Lower lobe of right lung (tissue), 2 donors: Measurements from ENCODE around the gene MAPK9. TPM values are rescaled to one million over a fixed set of nuclear protein-coding genes. Genes with fewer than 3 reads are reported as not detected.
"Not testable (repeated sequence)": the region's sequence is repeated elsewhere in the genome, so short reads cannot be mapped to it uniquely, and the experiment has no call there.

Experiments
- ATAC-seq, 2 donors: fragments of 200-7000 bp; cut with Tn5 transposase; one replicate each; pipeline ENCODE4 v1.9.1; 2020 to 2022; ENCODE audit warnings: mild to moderate bottlenecking in 2 of 2, moderate library complexity in 2 of 2
- DNase-seq: peaks from one replicate; pipeline ENCODE4 v3.0.0-alpha.2; 2020
- H3K27ac ChIP-seq: fragments of 200-600 bp; one replicate; pipeline ENCODE4 v1.8.0; 2022
- H3K27me3 ChIP-seq: fragments of 200-600 bp; one replicate; pipeline ENCODE4 v1.8.0; 2022; ENCODE audit warnings: low read depth
- H3K36me3 ChIP-seq: fragments of 200-600 bp; one replicate; pipeline ENCODE4 v1.8.0; 2022; ENCODE audit warnings: mild to moderate bottlenecking
- H3K4me1 ChIP-seq: fragments of 200-600 bp; one replicate; pipeline ENCODE4 v1.8.0; 2022
- H3K4me3 ChIP-seq: fragments of 200-600 bp; one replicate; pipeline ENCODE4 v1.8.0; 2022; ENCODE audit warnings: mild to moderate bottlenecking
- H3K9me3 ChIP-seq: fragments of 200-600 bp; one replicate; pipeline ENCODE4 v1.8.0; 2022
- CTCF ChIP-seq: fragments of 200-600 bp; IDR thresholded peaks from one replicate; pipeline ENCODE4 v1.8.0; 2022; ENCODE audit warnings: antibody characterized with exemption, mild to moderate bottlenecking
- intact Hi-C: fragments of 100-400 bp; cut with DNase I; formaldehyde crosslinking; loops from one replicate; pipeline ENCODE4 v1.11.0; 2022
- total RNA-seq: library from RNA; stranded (reverse); fragmentation: NEBNext Ultra II Directional; extraction: Animal tissue kit (Norgen Biotek cat#: 25700); gene quantifications from one replicate; pipeline ENCODE4 v1.2.1, GENCODE V29; 2021
- donor health status: DM: no; HTN: yes; CAD: no; lungs with severe emphysema.

Gene MAPK9
- total RNA-seq, 1 donor from 2014 or later: 43.1 TPM

GRCh38 chr5:180304016-180304292, 12.1 kb upstream of the MAPK9 start:
- H3K4me3 ChIP-seq: no peak overlapping the region
- intact Hi-C loops: no loop called here
- H3K27me3 ChIP-seq: no peaks in the 10 kb centered on the region
- DNase-seq: no peak
- ATAC-seq: no peak
- H3K36me3 ChIP-seq: peaks cover 11% of the 10 kb centered on the region
- H3K4me1 ChIP-seq: no peaks in the 10 kb centered on the region
- H3K27ac ChIP-seq: no peak overlapping the region
- no peaks in the 10 kb centered on the region for H3K9me3 ChIP-seq
- no peak for TF ChIP-seq CTCF

DNA sequence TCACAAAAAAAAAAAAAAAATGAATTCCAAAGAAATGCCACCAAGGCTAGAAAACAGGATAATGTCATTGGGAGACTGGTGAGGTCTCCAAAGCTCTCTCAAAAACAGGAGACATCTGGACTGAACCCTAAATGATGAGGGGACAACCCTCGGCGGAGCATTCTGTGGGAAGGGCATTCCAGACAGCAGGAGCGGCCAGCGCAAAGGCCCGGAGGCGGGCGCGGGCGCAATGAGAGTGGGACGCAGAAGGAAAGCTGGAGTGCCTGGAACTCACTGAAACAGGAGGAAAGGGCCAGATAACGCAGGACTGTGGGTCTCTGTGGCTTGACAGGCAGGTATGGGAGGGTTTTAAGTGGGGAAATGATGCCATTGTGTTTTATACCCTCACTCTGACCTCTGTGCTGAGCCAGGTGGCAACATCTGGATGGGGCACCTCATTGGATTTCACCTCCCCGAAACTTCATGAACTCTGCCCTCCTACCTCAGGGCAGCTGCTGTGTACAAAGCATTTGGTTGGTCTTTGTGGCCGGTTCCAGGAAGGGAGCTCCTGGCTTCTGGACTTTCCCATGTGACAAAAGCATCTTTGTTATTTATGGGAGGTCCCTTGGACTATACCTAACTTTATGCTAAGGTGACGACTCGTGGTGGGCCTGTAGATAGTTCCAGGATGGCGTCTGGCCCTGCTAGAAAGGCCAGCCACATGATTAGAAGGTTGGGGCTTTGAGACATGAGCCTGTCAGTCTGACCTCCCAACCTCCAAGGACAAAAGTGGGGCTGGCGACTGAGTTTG, 11.5 kb upstream of the MAPK9 start:
- peaks cover 11% of the 10 kb centered on the region for H3K36me3 ChIP-seq
- no peaks in the 10 kb centered on the region for H3K27me3 ChIP-seq
- ATAC-seq (no peak), DNase-seq (no peak)
- intact Hi-C loops: no loop called here
- no peak for TF ChIP-seq CTCF
- H3K27ac ChIP-seq: no peak overlapping the region
- no peak overlapping the region for H3K4me3 ChIP-seq
- no peaks in the 10 kb centered on the region for H3K4me1 ChIP-seq
- no peaks in the 10 kb centered on the region for H3K9me3 ChIP-seq

DNA sequence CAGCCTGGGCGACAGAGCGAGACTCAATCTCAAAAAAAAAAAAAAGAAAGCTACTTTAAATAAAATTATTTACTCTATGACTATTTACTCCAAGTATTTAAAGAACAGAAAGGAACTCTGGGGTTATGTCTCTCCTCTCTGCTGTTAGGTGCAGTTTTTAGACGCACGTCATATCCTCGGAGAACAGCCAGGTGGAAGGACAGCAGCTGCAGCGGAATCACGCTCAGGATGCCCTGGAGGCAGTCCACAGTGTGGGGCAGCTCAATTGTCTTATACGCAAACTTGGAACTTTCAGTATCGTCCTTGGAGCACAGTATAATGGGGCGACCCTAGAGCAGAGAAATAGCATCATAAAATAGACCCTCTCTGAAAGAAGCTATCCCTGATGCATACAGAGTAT, 10.4 kb upstream of the MAPK9 start:
- Histone ChIP-seq H3K4me1 (no peaks in the 10 kb centered on the region), H3K36me3 (peaks cover 11% of the 10 kb centered on the region), H3K9me3 (no peaks in the 10 kb centered on the region), H3K27me3 (no peaks in the 10 kb centered on the region), H3K4me3 (no peak overlapping the region), H3K27ac (no peak overlapping the region)
- intact Hi-C loops: no loop called here
- TF ChIP-seq CTCF: no peak
- no peak for ATAC-seq
- DNase-seq: no peak

DNA sequence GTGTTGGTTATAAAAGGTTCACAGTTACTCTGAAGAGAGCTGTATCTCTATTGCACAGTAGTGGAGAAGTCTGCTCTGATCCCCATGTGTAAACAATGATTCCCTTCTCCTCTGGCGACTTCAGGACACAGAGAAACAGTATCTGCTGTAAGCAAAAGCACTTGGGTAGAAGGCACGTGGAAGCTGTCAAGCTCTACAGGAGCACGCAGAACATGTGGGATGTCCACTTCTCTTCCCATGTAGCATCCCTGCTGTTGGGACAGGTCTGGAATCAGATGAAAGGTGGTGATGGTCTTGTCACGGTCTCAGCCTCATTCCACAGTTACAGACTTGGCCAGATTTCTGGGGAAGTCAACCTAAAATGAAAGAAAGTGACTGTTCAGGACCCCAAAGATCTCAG, 9.4 kb upstream of the MAPK9 start:
- no peaks in the 10 kb centered on the region for H3K9me3 ChIP-seq
- H3K36me3 ChIP-seq: peaks cover 11% of the 10 kb centered on the region
- DNase-seq (no peak), ATAC-seq (no peak)
- TF ChIP-seq CTCF: no peak
- H3K27me3 ChIP-seq: no peaks in the 10 kb centered on the region
- intact Hi-C loops: no loop called here
- no peak overlapping the region for H3K27ac ChIP-seq
- no peaks in the 10 kb centered on the region for H3K4me1 ChIP-seq
- no peak overlapping the region for H3K4me3 ChIP-seq

DNA sequence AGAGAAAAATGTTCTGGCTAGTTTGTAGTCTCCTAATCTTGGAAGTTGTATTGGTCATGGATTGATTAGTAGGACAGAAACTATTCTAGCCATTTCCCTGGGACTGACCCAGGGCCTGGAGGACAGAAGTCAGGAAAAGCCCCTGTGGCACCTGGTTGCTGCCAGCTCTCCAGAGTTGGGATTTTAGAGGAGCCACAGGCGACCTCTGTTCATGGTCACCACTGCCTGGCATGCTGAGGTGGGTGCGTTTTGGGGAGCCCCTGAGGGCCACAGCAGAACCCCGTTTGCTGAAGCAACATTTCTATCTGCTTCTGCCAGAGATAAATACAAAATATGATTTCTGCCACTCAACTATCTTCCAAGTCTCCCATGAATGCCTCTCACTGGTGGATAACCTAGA, 7.6 kb upstream of the MAPK9 start:
- DNase-seq (no peak), ATAC-seq (no peak)
- Histone ChIP-seq H3K27me3 (no peaks in the 10 kb centered on the region), H3K27ac (no peak overlapping the region), H3K4me3 (no peak overlapping the region), H3K36me3 (peaks cover 11% of the 10 kb centered on the region), H3K4me1 (no peaks in the 10 kb centered on the region), H3K9me3 (no peaks in the 10 kb centered on the region)
- intact Hi-C loops: no loop called here
- TF ChIP-seq CTCF: no peak

DNA sequence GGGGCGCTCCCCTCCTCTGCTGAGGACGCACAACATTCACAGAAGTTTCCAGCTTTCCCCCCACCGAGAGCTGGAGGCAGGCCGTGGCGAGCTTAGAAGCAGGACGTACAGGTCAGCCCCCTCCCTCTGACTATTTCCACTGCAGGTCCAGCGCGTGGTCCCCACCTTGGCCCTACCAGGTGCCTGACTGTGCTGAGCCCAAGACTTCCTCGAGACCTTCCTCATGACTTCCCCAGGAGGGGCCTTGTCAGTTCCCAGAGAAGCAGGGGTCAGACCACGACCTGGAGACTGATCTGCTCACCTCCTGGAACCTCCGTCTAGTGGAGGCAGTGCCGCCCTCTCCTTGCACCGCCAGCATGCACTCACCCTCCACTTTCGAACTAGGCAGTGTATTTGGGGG, 7.1 kb upstream of the MAPK9 start:
- H3K27me3 ChIP-seq, DNase-seq, H3K27ac ChIP-seq, H3K9me3 ChIP-seq, intact Hi-C loops, ATAC-seq, H3K4me3 ChIP-seq, H3K4me1 ChIP-seq, H3K36me3 ChIP-seq: not testable (repeated sequence)
